Lower leg skin (tissue), 3 donors: Measurements from ENCODE around the gene AP3M1.

Source experiments
- POLR2A ChIP-seq, 2 donors: fragments of 450-650 bp; IDR thresholded peaks; one replicate each; pipeline ENCODE4 v1.6.1; 2016 to 2017; ENCODE audit warnings: antibody characterized with exemption in 2 of 2, mild to moderate bottlenecking in 1 of 2, moderate library complexity in 1 of 2
- TF ChIP-seq, protein P1 (sequence below), 3 donors: fragments of 450-650 bp; IDR thresholded peaks; one replicate each; pipeline ENCODE4 v1.5.1; 2016; ENCODE audit warnings: antibody characterized with exemption in 3 of 3, mild to moderate bottlenecking in 3 of 3, moderate library complexity in 2 of 3

DNA sequence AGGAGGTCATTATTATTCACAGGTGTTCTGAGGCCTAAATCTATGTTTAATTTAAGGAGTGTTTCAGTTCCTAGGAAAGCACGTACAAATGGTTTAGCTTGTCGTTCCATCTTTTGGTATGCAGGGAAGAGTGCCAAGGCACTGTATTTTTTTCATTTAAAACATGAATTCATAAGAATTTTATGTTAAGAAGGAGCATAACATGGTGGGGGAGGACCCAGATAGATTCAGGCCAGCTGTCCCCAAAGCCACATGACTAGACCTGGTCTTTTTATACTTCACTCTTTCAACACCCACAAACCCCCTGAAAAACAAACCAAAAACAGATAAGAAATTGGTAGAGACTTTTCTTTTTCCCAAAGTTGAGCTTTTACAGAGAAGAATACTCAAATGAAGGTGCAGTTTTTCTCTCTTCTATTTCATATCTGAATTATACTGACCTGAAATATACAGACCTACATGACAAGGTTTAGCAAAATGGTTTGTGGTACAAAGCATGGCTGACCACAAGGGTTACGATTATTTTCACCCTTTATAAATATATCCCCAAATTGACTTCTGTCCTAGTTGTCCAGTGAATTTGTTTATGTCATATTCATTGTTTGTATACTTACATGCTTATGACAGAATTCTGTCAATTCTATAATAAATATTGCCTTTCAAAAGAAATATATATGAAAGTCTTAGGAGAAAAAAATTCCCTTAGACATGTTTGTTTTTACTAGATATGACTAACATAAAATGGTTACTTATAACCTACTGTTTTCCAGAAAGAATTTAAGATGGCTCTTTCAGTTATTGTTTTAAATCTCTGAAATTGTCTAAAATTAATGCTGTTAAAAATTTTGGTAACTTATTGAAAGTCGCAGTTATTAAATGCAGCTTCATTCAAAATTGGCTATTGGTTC, 71.3 kb downstream of the AP3M1 start:
- TF ChIP-seq, protein P1, sequence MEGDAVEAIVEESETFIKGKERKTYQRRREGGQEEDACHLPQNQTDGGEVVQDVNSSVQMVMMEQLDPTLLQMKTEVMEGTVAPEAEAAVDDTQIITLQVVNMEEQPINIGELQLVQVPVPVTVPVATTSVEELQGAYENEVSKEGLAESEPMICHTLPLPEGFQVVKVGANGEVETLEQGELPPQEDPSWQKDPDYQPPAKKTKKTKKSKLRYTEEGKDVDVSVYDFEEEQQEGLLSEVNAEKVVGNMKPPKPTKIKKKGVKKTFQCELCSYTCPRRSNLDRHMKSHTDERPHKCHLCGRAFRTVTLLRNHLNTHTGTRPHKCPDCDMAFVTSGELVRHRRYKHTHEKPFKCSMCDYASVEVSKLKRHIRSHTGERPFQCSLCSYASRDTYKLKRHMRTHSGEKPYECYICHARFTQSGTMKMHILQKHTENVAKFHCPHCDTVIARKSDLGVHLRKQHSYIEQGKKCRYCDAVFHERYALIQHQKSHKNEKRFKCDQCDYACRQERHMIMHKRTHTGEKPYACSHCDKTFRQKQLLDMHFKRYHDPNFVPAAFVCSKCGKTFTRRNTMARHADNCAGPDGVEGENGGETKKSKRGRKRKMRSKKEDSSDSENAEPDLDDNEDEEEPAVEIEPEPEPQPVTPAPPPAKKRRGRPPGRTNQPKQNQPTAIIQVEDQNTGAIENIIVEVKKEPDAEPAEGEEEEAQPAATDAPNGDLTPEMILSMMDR (IDR thresholded peaks at IDR 0.05), result no peak
- TF ChIP-seq POLR2A (IDR thresholded peaks at IDR 0.05), result no peak
